GM12875 (cell line): ENCODE measurements around the gene COL9A3.

Experiments
- H3K4me3 ChIP-seq: one replicate; pipeline ENCODE4 v1.5.1; 2011; ENCODE audit warnings: low read depth, low read length, control low read depth
- CTCF ChIP-seq: IDR thresholded peaks from 2 replicates; pipeline ENCODE4 v1.5.1; 2011; ENCODE audit warnings: low read depth, mild to moderate bottlenecking, control low read depth, inconsistent platforms, low read length, moderate library complexity, borderline replicate concordance; ENCODE audit not compliant: insufficient read depth

The COL9A3 gene

GRCh38 chr20:62816884-62817873 is at the start of gene COL9A3:
TSS of gene COL9A3 (plus strand) at chr20:62817050. CDS start at chr20:62817065, 15 bp downstream.
- TF ChIP-seq CTCF, result no peak
- H3K4me3 ChIP-seq, result no peak within 1 kb of the TSS

- no peak for TF ChIP-seq CTCF
- H3K4me3 ChIP-seq, result no peak overlapping the region
Measured at GRCh38 chr20:62768234-62768546, 48.7 kb upstream of the COL9A3 start.

GRCh38 chr20:62768551-62769287 is 48.1 kb upstream of the COL9A3 start:
- no peak overlapping the region for H3K4me3 ChIP-seq
- no peak for TF ChIP-seq CTCF

GRCh38 chr20:62769346-62770071 is 47.3 kb upstream of the COL9A3 start:
- no peak overlapping the region for H3K4me3 ChIP-seq
- no peak for TF ChIP-seq CTCF

GRCh38 chr20:62770111-62770910 is 46.5 kb upstream of the COL9A3 start:
- no peak overlapping the region for H3K4me3 ChIP-seq
- no peak for TF ChIP-seq CTCF

GRCh38 chr20:62770916-62771315 is 45.9 kb upstream of the COL9A3 start:
- TF ChIP-seq CTCF, result no peak
- H3K4me3 ChIP-seq, result no peak overlapping the region
